Fibroblast of lung (primary cell): ENCODE data around the gene C10orf67.

ENCODE experiments used
- EZH2 ChIP-seq: IDR thresholded peaks from 2 replicates; pipeline ENCODE4 v1.5.1; 2012; ENCODE audit warnings: low read length, control low read depth, mild to moderate bottlenecking; ENCODE audit errors: missing control alignments
- TF ChIP-seq, protein P1 (sequence below), 2 donors: IDR thresholded peaks in 1 of 2; conservative IDR thresholded peaks in 1 of 2; 1 replicate in 1 of 2; 2 replicates in 1 of 2; pipeline ENCODE4 v1.5.1; 2011 to 2012; ENCODE audit warnings: low read length in 2 of 2, control low read depth in 1 of 2, inconsistent platforms in 1 of 2, low read depth in 1 of 2, mild to moderate bottlenecking in 1 of 2

GRCh38 chr10:23354630-23355279 lies 10.2 kb upstream of the C10orf67 start:
- TF ChIP-seq, protein P1, sequence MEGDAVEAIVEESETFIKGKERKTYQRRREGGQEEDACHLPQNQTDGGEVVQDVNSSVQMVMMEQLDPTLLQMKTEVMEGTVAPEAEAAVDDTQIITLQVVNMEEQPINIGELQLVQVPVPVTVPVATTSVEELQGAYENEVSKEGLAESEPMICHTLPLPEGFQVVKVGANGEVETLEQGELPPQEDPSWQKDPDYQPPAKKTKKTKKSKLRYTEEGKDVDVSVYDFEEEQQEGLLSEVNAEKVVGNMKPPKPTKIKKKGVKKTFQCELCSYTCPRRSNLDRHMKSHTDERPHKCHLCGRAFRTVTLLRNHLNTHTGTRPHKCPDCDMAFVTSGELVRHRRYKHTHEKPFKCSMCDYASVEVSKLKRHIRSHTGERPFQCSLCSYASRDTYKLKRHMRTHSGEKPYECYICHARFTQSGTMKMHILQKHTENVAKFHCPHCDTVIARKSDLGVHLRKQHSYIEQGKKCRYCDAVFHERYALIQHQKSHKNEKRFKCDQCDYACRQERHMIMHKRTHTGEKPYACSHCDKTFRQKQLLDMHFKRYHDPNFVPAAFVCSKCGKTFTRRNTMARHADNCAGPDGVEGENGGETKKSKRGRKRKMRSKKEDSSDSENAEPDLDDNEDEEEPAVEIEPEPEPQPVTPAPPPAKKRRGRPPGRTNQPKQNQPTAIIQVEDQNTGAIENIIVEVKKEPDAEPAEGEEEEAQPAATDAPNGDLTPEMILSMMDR (conservative IDR thresholded peaks at IDR 0.05 in 1 of 2, IDR thresholded peaks at IDR 0.05 in 1 of 2; ENCODE audit: low read depth in 1 of 2, low read length in 2 of 2): no peak
- no peak for TF ChIP-seq EZH2
